GM12864 (cell line): ENCODE data around the gene CFDP1.

Experiments
- DNase-seq: peaks from one replicate; pipeline ENCODE4 v3.0.0-alpha.2; 2011; ENCODE audit warnings: low read depth
- H3K4me3 ChIP-seq: 2 replicates; pipeline ENCODE4 v1.5.1; 2011; ENCODE audit warnings: mild to moderate bottlenecking, low read depth, low read length, control low read depth
- CTCF ChIP-seq: IDR thresholded peaks from 2 replicates; pipeline ENCODE4 v1.5.1; 2011; ENCODE audit warnings: low read depth, mild to moderate bottlenecking, moderate library complexity, low read length, control low read depth, inconsistent platforms; ENCODE audit errors: missing control alignments

CFDP1 gene

GRCh38 chr16:75477680-75478473, 44.6 kb upstream of the CFDP1 start:
- no peak for TF ChIP-seq CTCF
- no peak for DNase-seq
- no peak overlapping the region for H3K4me3 ChIP-seq

- no peak for DNase-seq
- no peak overlapping the region for H3K4me3 ChIP-seq
- TF ChIP-seq CTCF = no peak
These were observed 43.5 kb upstream of the CFDP1 start for GRCh38 chr16:75476817-75477216.

GRCh38 chr16:75475420-75475847, 42.1 kb upstream of the CFDP1 start:
- DNase-seq = no peak
- no peak overlapping the region for H3K4me3 ChIP-seq
- TF ChIP-seq CTCF = no peak

GRCh38 chr16:75472908-75473877, 39.9 kb upstream of the CFDP1 start:
- no peak for DNase-seq
- no peak overlapping the region for H3K4me3 ChIP-seq
- no peak for TF ChIP-seq CTCF

- DNase-seq = no peak
- TF ChIP-seq CTCF = peak; percentile 81
- H3K4me3 ChIP-seq = no peak overlapping the region
These were observed 38.7 kb upstream of the CFDP1 start for GRCh38 chr16:75471723-75472633.

- TF ChIP-seq CTCF = no peak
- no peak for DNase-seq
- no peak overlapping the region for H3K4me3 ChIP-seq
These were observed 33.5 kb upstream of the CFDP1 start for GRCh38 chr16:75466760-75467159.
